K562 (cell line): Measurements from ENCODE around the gene TBXAS1. TPM values are rescaled to one million over a fixed set of nuclear protein-coding genes. Genes with fewer than 3 reads are reported as not detected.
A peak's percentile ranks its signal among the peaks of the same experiment; 100 is the strongest.

Source experiments
- ATF1 ChIP-seq, 2 experiments: fragments of 450-650 bp in 1 of 2; IDR thresholded peaks; 2 replicates each; pipeline ENCODE4 v1.6.1; 2016; ENCODE audit warnings: missing compliant biosample characterization in 1 of 2, missing genetic modification characterization in 1 of 2
- DMBX1 ChIP-seq: fragments of 250-450 bp; sonication (Bioruptor Pico); IDR thresholded peaks from 2 replicates; pipeline ENCODE4 v1.8.0; 2022; ENCODE audit warnings: inconsistent platforms, mild to moderate bottlenecking, moderate library complexity, borderline replicate concordance
- GTF2F1 ChIP-seq: IDR thresholded peaks from 2 replicates; pipeline ENCODE4 v1.6.1; 2011; ENCODE audit warnings: low read depth, low read length, improper control_type of control experiment
- HNRNPUL1 ChIP-seq: fragments of 200-400 bp; formaldehyde crosslinking; IDR thresholded peaks from 2 replicates; pipeline ENCODE4 v1.6.1; 2017; ENCODE audit warnings: low read length
- KDM1A ChIP-seq, 2 experiments: fragments of 450-650 bp; IDR thresholded peaks; 2 replicates each; pipeline ENCODE4 v1.6.1; 2016; ENCODE audit warnings: mild to moderate bottlenecking in 2 of 2
- OTX1 ChIP-seq: fragments of 450-650 bp; formaldehyde crosslinking; IDR thresholded peaks from 2 replicates; pipeline ENCODE4 v1.4.0; 2022; ENCODE audit warnings: mild to moderate bottlenecking
- POLR2G ChIP-seq: fragments of 200-400 bp; formaldehyde crosslinking; IDR thresholded peaks from 2 replicates; pipeline ENCODE4 v1.6.1; 2017; ENCODE audit warnings: low read depth, mild to moderate bottlenecking, antibody characterized with exemption, low read length, moderate library complexity
- SRSF1 ChIP-seq: fragments of 200-400 bp; formaldehyde crosslinking; IDR thresholded peaks from 2 replicates; pipeline ENCODE4 v1.6.1; 2017; ENCODE audit warnings: mild to moderate bottlenecking, low read depth, low read length, moderate library complexity
- TCF15 ChIP-seq: fragments of 250-450 bp; sonication (Bioruptor Pico); IDR thresholded peaks from 2 replicates; pipeline ENCODE4 v1.8.0; 2022; ENCODE audit warnings: moderate library complexity, mild to moderate bottlenecking, inconsistent platforms
- TEAD4 ChIP-seq, 2 experiments: sonication (generic) in 1 of 2; formaldehyde crosslinking in 1 of 2; IDR thresholded peaks; 2 replicates each; pipeline versions ENCODE4 v1.6.1 to v1.8.0; 2012 to 2022; ENCODE audit warnings: borderline replicate concordance in 1 of 2, inconsistent platforms in 1 of 2, low read length in 1 of 2, mild to moderate bottlenecking in 1 of 2, missing genetic modification reagents in 1 of 2
- ZNF12 ChIP-seq: sonication (generic); formaldehyde crosslinking; IDR thresholded peaks from 2 replicates; pipeline ENCODE4 v1.4.0; 2020; ENCODE audit warnings: mild to moderate bottlenecking, missing genetic modification reagents
- ZNF318 ChIP-seq, 2 experiments: fragments of 450-650 bp; IDR thresholded peaks; 2 replicates each; pipeline ENCODE4 v1.6.1; 2016; ENCODE audit warnings: mild to moderate bottlenecking in 2 of 2, borderline replicate concordance in 1 of 2, low read depth in 1 of 2, moderate library complexity in 1 of 2
- ZNF583 ChIP-seq: fragments of 250-450 bp; sonication (Bioruptor Pico); IDR thresholded peaks from 2 replicates; pipeline ENCODE4 v1.4.0; 2020
- polyA plus RNA-seq, 8 experiments: library from polyadenylated mRNA; depleted of rRNA in 4 of 8; stranded (reverse) in 5 of 8; unstranded in 3 of 8; fragments of >200 nt; fragmentation: Nextera tagmentation in 2 of 8; fragmentation: Illumina TruSeq in 1 of 8; extraction: Ambion mirVana in 2 of 8; extraction: Trizol in 1 of 8; gene quantifications; 2 replicates each; pipeline versions ENCODE4 v1.2.1 to v1.2.3, GENCODE V29; 2011 to 2014; ENCODE audit warnings: inconsistent platforms in 1 of 8, missing spikeins in 1 of 8
- total RNA-seq, 7 experiments: library from RNA; depleted of rRNA in 6 of 7; stranded (reverse); fragments of >200 nt in 6 of 7; fragmentation: Illumina TruSeq in 2 of 7; extraction: Trizol in 2 of 7; gene quantifications; 2 replicates each; pipeline versions ENCODE4 v1.2.1 to v1.2.3, GENCODE V29; 2011 to 2021; ENCODE audit warnings: low replicate concordance in 1 of 7
- TF ChIP-seq, protein P1 (sequence below): fragments of 450-650 bp; formaldehyde crosslinking; IDR thresholded peaks from 2 replicates; pipeline ENCODE4 v1.4.0; 2020; ENCODE audit warnings: mild to moderate bottlenecking, mixed read lengths
- TF ChIP-seq, protein P2 (sequence below): fragments of 450-650 bp; formaldehyde crosslinking; IDR thresholded peaks from 2 replicates; pipeline ENCODE4 v1.4.0; 2020; ENCODE audit warnings: mild to moderate bottlenecking, moderate library complexity

The TBXAS1 gene
- total and polyA plus RNA-seq, 9 of the 15 experiments (the other 6 are each of a cell fraction or from before 2014, with no cell fraction given): 1.1 to 8.3 (median 1.9) TPM

DNA sequence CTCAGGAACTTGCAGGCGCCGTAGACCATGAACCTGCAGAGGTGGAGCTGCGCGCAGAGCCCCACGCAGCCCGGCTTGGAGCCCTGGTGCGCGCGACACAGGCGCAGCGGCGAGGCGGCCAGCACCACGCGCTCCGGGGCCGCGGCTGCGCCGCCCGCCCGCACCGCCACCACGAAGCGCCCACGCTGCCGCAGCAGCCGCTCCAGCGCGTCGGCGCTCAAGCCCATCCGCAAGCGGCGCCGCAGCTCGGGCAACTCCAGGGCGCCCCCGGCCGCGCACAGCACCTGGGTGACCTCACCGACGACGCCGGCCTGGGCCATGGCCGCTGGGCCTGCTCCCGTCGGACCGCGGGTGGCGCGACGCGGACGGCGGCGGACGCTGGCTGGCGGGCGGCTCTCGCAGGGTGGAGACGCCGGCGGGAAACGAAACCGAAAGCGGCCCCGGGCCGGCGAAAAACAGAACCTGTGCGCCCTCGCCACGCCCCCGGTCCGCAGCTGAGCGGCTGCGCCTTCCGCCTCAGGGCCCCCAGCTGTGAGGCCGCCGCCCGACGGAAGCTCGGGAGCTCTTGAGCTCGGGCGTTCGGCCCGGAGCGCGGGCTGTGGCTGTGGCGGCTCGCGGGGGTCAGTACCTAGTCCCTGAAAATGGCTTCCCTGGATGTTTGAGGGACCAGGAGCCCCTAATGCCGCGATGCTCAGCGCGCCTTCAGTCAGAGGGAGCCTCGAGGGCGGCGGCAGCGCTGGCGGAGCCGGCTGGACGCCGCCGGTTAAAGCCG is 233.7 kb downstream of the TBXAS1 start, which contains the start of gene PARP12 (continued):
- TF ChIP-seq, protein P1, sequence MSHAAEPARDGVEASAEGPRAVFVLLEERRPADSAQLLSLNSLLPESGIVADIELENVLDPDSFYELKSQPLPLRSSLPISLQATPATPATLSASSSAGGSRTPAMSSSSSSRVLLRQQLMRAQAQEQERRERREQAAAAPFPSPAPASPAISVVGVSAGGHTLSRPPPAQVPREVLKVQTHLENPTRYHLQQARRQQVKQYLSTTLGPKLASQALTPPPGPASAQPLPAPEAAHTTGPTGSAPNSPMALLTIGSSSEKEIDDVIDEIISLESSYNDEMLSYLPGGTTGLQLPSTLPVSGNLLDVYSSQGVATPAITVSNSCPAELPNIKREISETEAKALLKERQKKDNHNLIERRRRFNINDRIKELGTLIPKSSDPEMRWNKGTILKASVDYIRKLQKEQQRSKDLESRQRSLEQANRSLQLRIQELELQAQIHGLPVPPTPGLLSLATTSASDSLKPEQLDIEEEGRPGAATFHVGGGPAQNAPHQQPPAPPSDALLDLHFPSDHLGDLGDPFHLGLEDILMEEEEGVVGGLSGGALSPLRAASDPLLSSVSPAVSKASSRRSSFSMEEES: no peak
- TF ChIP-seq ATF1 (CRISPR knock-in tag; IDR thresholded peaks at IDR 0.05) (no peak), ATF1 (tag; IDR thresholded peaks at IDR 0.05) (peak; percentile 76), TEAD4 (IDR thresholded peaks at IDR 0.05; ENCODE audit: low read length) (peak; percentile 27; the same call in 1 of the 2 replicates), TEAD4 (CRISPR knock-in tag; IDR thresholded peaks at IDR 0.05; ENCODE audit: borderline replicate concordance) (no peak; the same call in 1 of the 2 replicates), DMBX1 (CRISPR knock-in tag) (peak; percentile 23; the same call in 1 of the 2 replicates), ZNF12 (CRISPR knock-in tag) (no peak), TCF15 (CRISPR knock-in tag) (no peak), ZNF583 (CRISPR knock-in tag) (no peak), POLR2G (peak; percentile 93), HNRNPUL1 (no peak), SRSF1 (peak; percentile 78; the same call in 1 of the 2 replicates), KDM1A (IDR thresholded peaks at IDR 0.05) (no peak), ZNF318 (IDR thresholded peaks at IDR 0.05; ENCODE audit: borderline replicate concordance in 1 of 2, low read depth in 1 of 2) (peak in 1 of 2 experiments; percentile 91; a peak in 2 of 4 replicates), OTX1 (CRISPR knock-in tag) (no peak), GTF2F1 (peak; percentile 50; the same call in 1 of the 2 replicates)
- TF ChIP-seq, protein P2, sequence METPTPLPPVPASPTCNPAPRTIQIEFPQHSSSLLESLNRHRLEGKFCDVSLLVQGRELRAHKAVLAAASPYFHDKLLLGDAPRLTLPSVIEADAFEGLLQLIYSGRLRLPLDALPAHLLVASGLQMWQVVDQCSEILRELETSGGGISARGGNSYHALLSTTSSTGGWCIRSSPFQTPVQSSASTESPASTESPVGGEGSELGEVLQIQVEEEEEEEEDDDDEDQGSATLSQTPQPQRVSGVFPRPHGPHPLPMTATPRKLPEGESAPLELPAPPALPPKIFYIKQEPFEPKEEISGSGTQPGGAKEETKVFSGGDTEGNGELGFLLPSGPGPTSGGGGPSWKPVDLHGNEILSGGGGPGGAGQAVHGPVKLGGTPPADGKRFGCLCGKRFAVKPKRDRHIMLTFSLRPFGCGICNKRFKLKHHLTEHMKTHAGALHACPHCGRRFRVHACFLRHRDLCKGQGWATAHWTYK (CRISPR knock-in tag): no peak; the same call in 1 of the 2 replicates
